Neutrophil (primary cell): Measurements from ENCODE around the gene PLXNB3.

ENCODE experiments used
- H3K27ac ChIP-seq: fragments of 200-600 bp; sonication (generic); 2 replicates; pipeline ENCODE4 v1.5.1; 2016; ENCODE audit warnings: mild to moderate bottlenecking, moderate library complexity
- H3K27me3 ChIP-seq: fragments of 200-600 bp; sonication (generic); 2 replicates; pipeline ENCODE4 v1.6.0; 2016; ENCODE audit warnings: mild to moderate bottlenecking
- H3K36me3 ChIP-seq: fragments of 200-600 bp; sonication (generic); 2 replicates; pipeline ENCODE4 v1.5.1; 2017
- H3K4me1 ChIP-seq, 2 experiments: fragments of 200-600 bp in 1 of 2; sonication (generic) in 1 of 2; 1 replicate in 1 of 2; 2 replicates in 1 of 2; pipeline versions ENCODE4 v1.5.1 to v1.6.1; 2013 to 2016; ENCODE audit warnings: low read depth in 1 of 2, low read length in 1 of 2, mild to moderate bottlenecking in 1 of 2, moderate library complexity in 1 of 2; ENCODE audit not compliant: control insufficient read depth in 1 of 2, insufficient read depth in 1 of 2
- H3K4me3 ChIP-seq, 2 experiments: fragments of 200-600 bp in 1 of 2; sonication (generic) in 1 of 2; 1 replicate in 1 of 2; 2 replicates in 1 of 2; pipeline ENCODE4 v1.5.1; 2013 to 2016; ENCODE audit warnings: low read depth in 1 of 2, low read length in 1 of 2, mild to moderate bottlenecking in 1 of 2, moderate library complexity in 1 of 2
- H3K9me3 ChIP-seq: fragments of 200-600 bp; sonication (generic); 2 replicates; pipeline ENCODE4 v1.5.1; 2016
- CTCF ChIP-seq: fragments of 200-600 bp; sonication (generic); IDR thresholded peaks from 2 replicates; pipeline ENCODE4 v1.5.1; 2016; ENCODE audit warnings: antibody characterized with exemption

The PLXNB3 gene

GRCh38 chrX:153800746-153801145 is 36.7 kb downstream of the PLXNB3 start:
- H3K27ac ChIP-seq, result no peak overlapping the region
- H3K4me1 ChIP-seq, result peaks cover 0 to 1% of the 10 kb centered on the region in 2 experiments
- H3K27me3 ChIP-seq, result peaks cover 11% of the 10 kb centered on the region
- no peak overlapping the region for H3K4me3 ChIP-seq
- H3K36me3 ChIP-seq, result peaks cover 21% of the 10 kb centered on the region
- H3K9me3 ChIP-seq, result no peaks in the 10 kb centered on the region
- no peak for TF ChIP-seq CTCF

GRCh38 chrX:153801669-153802068 is 37.6 kb downstream of the PLXNB3 start:
- Histone ChIP-seq H3K27me3 (peaks cover 11% of the 10 kb centered on the region), H3K4me3 (no peak overlapping the region), H3K4me1 (no peaks in the 10 kb centered on the region), H3K36me3 (peaks cover 21% of the 10 kb centered on the region), H3K9me3 (no peaks in the 10 kb centered on the region), H3K27ac (no peak overlapping the region)
- no peak for TF ChIP-seq CTCF

- Histone ChIP-seq H3K27ac (no peak overlapping the region), H3K9me3 (no peaks in the 10 kb centered on the region), H3K27me3 (peaks cover 11% of the 10 kb centered on the region), H3K4me3 (no peak overlapping the region), H3K36me3 (peaks cover 15% of the 10 kb centered on the region), H3K4me1 (no peaks in the 10 kb centered on the region)
- no peak for TF ChIP-seq CTCF
Measured at GRCh38 chrX:153802513-153803045, 38.5 kb downstream of the PLXNB3 start.

- Histone ChIP-seq H3K4me1 (no peaks in the 10 kb centered on the region), H3K36me3 (peaks cover 8% of the 10 kb centered on the region), H3K4me3 (no peak overlapping the region), H3K9me3 (no peaks in the 10 kb centered on the region), H3K27me3 (peaks cover 11% of the 10 kb centered on the region), H3K27ac (no peak overlapping the region)
- TF ChIP-seq CTCF, result no peak
Measured at GRCh38 chrX:153803211-153804099, 39.4 kb downstream of the PLXNB3 start.

GRCh38 chrX:153804100-153804595 is 40.1 kb downstream of the PLXNB3 start:
- peaks cover 11% of the 10 kb centered on the region for H3K27me3 ChIP-seq

More at GRCh38 chrX:153804100-153804595, 40.1 kb downstream of the PLXNB3 start:
- Histone ChIP-seq H3K36me3 (peaks cover 2% of the 10 kb centered on the region), H3K4me3 (no peak overlapping the region), H3K9me3 (no peaks in the 10 kb centered on the region), H3K27ac (no peak overlapping the region), H3K4me1 (no peaks in the 10 kb centered on the region)
- no peak for TF ChIP-seq CTCF
